GM04503 (cell line): ENCODE results near the gene TMEM117.
"Not testable (repeated sequence)": the region's sequence is repeated elsewhere in the genome, so short reads cannot be mapped to it uniquely, and the experiment has no call there.

Source experiments
- DNase-seq: peaks from one replicate; pipeline ENCODE4 v3.0.0-alpha.2; 2012; ENCODE audit warnings: low read depth

Gene TMEM117

DNA sequence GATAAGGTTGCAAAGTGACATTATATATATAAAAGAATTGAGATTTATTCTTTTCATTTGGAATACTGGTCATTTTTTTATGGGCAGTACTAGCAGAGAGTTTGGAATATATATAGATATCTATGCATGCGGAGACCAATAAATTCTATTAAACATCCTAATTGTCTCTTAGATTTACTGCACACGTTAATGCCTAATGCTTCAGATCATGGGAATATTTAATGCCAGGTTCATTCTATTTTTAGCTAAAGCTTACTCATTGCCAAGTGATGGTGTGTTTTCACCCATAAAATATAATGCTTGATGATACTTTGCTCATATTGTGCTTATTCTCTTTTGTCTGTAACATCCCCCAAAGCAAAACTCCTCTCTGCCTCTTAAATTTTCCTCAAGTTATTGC lies 264.4 kb downstream of the TMEM117 start:
- DNase-seq: no peak

DNA sequence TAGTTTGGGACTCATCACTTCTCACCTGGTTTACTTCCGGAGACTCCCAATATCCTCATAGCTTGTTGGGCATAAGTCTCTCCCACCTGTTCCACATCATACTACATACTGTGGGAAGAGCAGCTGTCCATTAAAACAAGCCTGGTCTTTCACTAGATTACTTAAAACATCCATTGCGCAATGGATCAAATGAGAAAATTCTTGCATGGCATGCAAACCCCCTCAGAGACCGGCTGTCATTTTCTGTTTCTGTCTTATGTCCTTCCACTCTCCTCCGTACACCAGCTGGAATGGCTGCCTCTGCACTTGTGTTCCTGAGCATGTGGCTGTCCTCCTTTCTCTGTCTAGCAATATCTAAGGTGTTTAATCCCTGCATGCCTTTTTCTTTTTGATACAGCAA lies 265.6 kb downstream of the TMEM117 start:
- no peak for DNase-seq

GRCh38 chr12:44114906-44115305 lies 279.0 kb downstream of the TMEM117 start:
- no peak for DNase-seq

- no peak for DNase-seq
Measured at GRCh38 chr12:44117337-44117736, 281.5 kb downstream of the TMEM117 start.

DNA sequence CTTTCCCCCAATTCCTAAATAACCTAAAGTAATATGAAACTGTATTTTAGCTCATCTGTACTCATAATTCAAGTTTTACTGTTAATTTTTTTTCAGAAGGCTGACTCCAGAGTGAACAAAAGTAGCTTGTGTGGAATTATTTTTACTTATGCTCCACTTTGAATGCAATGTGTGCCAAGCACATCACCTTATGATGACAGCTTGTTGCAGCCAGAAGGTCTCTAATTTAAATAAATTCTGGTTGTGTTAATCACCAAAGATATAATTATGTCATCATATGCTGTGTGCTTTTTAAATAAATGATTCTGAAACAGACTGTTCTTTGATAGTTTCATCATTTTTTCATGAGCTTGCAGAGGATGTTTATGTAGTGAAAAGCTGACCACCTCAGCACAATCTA lies 283.1 kb downstream of the TMEM117 start:
- DNase-seq: no peak

GRCh38 chr12:44126806-44127205 lies 290.9 kb downstream of the TMEM117 start:
- no peak for DNase-seq

DNA sequence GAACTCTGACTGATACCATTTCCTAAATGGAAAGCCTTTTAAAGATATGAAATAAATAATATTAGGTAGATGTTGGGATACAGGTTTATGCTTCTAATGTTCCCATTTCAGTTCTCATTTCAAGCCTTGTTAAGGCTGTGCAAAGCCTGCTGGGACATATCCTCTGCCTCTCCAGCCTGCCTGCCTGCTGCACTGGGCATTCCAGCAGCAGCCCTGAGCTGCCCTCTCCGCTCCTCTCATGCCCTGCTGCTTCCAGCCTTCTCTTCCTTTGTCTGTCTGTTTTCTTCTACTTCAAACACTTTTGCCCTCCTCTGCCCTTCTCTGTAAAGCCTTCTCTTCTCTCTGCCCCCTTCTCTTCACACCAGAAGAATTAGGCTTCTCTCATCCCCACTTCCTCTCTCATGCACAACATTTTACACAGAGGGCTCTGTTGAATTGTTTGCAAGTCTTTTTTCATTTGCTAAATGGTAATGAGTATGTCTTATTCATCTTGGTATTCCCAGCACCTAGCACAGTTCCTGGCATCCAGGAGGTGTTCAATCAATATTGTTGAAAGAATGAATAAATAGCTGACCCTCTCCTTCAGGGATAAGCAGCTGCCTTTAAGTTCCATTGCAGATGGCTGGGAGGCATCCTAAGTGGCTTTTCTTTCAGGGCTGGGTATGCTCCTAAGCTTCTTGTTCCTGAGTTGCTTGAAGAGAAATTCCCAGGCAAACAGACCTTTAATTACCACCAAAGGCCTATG lies 292.3 kb downstream of the TMEM117 start:
- no peak for DNase-seq

DNA sequence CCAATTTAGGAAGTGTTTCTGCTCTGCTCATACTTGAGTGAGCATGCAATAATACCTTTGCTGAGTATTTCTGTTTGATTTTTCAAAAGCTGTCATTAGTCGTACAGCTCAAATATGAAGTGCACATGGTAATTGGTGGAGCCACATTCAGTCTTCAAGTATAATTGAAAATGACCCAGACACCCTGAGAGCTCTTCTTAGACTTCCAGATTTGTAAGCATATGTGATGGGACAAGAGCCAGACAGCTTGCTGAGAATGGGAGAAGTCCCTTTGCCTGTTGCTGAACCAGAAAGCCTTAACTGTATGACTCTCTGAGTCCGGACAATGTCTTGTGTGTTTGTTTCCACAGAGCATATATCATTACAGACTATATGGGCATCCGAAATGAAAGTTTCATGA lies 307.3 kb downstream of the TMEM117 start:
- DNase-seq: no peak

DNA sequence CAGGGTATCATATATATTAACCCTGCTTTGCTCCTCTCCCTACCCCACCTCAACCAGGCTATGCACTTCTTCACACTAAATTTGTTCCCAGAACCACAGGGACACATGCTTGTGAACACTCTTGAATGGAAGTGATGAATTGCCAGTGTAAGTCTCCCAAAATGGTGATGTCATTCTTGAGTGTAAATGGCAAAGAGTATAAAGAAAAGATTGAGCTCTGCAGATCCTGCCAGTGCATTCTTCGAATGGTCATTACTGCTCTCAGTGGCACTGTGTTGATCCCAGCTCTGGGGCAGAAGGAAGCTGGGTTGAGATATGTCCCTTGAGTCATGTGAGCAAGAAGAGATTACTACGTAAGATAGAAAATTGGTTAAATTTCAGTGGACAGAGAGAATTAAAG lies 313.1 kb downstream of the TMEM117 start:
- DNase-seq: no peak

GRCh38 chr12:44154128-44154527 lies 318.2 kb downstream of the TMEM117 start:
- peak; percentile 2 for DNase-seq

DNA sequence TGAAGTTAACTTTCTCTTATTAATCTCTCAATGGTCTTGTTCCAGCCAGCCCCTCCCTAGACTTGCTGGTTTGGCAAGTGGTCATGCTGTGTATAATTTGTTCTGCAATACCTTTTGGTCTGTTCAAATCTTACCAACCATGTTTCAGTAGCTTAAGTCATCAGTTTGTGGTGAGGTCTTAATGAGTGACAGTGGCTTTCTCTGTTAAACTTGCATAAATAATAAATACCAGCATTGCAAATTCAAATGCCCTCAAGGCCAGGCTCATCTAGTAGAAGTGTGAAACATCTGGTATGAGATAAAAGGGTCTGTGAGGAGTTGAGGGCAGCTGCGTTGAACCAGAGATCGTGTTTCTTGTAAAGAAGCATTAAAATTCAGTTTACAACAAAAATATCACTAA lies 319.5 kb downstream of the TMEM117 start:
- no peak for DNase-seq

GRCh38 chr12:44157359-44157758 lies 321.5 kb downstream of the TMEM117 start:
- no peak for DNase-seq

- no peak for DNase-seq
Measured at GRCh38 chr12:44158746-44159145, 322.9 kb downstream of the TMEM117 start.

- DNase-seq: no peak
Measured at GRCh38 chr12:44159216-44159615, 323.3 kb downstream of the TMEM117 start.

DNA sequence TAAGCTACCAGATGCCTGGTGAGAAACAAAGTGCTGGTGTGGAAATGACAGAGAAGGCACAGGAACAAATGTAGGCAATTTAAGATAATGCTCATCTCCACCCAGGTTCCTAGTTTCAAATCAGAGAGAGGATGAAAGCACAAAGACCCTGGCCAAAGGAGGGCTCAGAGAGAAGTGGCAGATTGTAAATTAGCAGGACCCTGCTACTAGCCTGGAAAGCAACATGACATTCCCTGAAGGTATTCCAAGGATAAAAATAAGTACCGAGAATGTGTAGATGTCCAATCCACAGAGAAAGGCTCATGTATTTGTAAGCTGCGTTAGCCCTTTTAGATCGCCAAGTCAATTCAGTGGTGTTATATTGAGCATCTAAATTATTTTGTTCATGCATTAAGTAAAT lies 324.0 kb downstream of the TMEM117 start:
- no peak for DNase-seq

DNA sequence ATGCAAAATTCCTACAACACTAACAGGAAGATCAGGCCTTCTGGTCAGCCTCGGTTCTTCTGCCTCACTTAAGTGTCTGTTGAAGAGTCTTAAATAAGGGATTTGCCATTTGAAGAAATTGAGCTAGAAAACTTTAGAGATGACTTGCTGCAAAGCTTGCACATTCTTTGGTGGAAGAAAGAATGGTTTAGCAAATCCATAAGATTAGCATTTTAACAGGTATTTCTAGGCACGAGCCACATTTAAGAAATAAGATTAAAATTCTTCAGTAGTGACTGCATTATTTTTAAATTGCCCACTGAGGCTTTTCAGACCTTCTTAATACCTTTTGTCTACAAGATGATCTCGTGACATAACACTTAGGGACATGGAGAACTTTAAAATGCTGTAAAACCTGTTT lies 327.1 kb downstream of the TMEM117 start:
- DNase-seq: no peak

GRCh38 chr12:44174053-44174452 lies 338.2 kb downstream of the TMEM117 start:
- DNase-seq: no peak

GRCh38 chr12:44184499-44185206 lies 348.8 kb downstream of the TMEM117 start:
- DNase-seq: no peak

DNA sequence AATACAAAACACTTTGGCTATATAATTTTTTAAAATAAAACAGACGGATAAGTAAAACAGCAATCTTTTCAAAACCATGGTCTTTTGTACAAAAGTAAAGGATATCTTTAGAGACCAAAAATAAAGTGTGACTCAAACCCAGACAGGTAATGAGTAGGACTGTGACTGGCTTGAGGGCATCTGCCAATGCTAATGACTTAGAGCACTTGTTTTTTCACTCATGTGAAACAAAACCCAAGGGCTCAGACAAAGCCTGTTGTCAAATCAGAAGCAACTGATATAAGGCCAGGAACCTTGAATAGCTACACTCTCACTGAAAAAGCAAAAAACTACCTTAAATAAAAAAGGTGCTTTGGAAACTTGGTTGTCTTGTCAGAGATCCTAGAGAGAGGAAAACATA lies 357.4 kb downstream of the TMEM117 start:
- DNase-seq: no peak

- not testable (repeated sequence) for DNase-seq
Measured at GRCh38 chr12:44195719-44196118, 359.8 kb downstream of the TMEM117 start.

- no peak for DNase-seq
Measured at GRCh38 chr12:44206045-44206444, 370.2 kb downstream of the TMEM117 start.

DNA sequence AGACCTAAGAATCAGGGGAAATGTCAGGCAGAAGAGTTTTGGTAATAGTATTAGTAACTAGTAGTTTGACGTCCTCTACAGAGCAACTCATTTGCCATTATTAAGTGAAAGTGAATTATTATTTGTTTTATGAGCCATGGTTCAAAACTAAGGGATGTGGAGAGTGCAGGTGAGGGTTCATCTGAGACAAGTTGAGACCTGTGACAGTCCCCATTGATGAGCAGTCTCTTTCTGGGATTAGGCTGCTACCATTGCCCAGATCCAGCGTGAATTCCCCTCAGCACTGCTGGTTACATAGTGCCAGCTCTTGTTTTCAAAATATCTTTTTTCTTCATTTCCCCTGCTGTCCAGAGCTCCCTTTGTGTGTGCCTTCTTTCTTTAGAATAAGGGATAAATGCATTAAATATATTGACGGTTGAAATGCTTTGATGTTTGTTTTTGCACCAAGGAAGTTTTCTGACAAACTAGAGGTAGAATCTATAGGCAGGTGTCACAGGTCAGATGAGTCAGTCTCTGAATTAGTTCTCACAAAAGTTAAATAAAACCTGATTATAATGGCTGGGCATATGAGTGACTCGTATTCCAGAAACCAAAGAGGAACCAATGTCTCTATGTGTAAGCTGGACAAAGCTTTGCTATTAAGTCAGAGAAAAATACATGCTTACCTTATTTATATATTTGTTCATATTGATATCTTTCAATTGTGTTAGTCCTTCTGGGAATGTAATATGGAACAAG lies 381.4 kb downstream of the TMEM117 start:
- DNase-seq: no peak

DNA sequence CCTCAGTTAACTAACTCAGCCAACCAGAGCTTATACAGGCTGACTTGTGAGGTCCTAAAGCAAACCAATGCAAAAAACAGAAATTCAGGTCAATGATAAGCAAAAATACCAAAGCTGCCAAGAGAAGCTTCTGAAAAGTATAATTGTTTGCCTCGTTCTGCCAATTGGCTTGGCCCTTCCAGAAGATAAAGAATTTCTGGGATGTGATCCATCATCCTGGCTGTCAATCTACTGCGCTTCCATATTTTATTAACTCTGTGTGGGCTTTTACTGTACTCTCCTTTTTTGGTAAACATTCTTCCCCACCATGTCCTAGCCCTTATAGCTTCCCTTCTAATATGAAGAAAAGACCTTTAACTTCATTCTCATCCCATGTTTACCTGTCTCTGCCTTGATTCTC lies 387.9 kb downstream of the TMEM117 start:
- DNase-seq: no peak
